GM19099 (cell line): ENCODE results near the gene CAPSL.

Experiments used
- POLR2A ChIP-seq: IDR thresholded peaks from 3 replicates; pipeline ENCODE4 v1.6.1; 2011; ENCODE audit warnings: low read depth; ENCODE audit not compliant: insufficient read length; ENCODE audit errors: extremely low read depth

The CAPSL gene

DNA sequence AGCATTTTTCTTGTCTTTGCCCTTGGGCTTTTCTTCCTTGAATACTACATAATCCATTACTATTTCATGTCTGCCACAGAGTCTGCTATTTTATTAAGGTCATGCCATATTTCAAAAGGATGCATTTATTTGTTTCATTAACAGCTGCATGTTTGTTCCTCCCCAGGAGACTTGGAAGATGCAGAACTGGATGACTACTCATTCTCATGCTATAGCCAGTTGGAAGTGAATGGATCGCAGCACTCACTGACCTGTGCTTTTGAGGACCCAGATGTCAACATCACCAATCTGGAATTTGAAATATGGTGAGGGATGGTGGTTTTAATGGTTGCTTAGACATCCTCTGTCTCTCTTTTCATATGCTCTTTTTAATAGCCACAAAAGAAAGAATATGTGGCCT lies 77.7 kb downstream of the CAPSL start:
- no peak for TF ChIP-seq POLR2A

DNA sequence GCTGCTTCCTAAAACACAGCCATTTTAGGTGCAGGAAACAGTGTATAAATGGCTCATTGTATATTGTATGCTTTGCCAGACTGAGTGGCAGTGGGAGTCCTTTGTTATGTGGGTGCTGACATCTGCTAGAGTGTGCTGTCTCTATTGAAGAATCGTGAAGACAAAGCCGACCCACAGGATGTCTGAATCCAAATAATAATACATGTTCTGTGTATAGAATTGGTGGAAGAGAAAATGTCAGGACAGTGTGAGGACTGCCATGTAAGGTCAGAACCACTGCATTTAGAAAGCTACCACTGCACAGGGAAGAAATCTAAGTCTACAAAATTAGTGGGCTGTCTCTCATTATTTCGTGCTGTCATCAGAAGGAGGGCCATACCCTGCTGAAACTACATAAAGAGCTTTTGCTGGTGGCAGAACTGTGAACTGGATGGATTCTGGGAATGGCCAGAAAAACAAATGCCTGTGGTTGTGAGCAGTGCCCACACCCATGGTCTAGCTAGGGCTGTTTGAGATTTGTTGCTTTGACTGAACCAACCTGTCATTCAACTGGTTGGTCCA lies 79.2 kb downstream of the CAPSL start:
- no peak for TF ChIP-seq POLR2A

DNA sequence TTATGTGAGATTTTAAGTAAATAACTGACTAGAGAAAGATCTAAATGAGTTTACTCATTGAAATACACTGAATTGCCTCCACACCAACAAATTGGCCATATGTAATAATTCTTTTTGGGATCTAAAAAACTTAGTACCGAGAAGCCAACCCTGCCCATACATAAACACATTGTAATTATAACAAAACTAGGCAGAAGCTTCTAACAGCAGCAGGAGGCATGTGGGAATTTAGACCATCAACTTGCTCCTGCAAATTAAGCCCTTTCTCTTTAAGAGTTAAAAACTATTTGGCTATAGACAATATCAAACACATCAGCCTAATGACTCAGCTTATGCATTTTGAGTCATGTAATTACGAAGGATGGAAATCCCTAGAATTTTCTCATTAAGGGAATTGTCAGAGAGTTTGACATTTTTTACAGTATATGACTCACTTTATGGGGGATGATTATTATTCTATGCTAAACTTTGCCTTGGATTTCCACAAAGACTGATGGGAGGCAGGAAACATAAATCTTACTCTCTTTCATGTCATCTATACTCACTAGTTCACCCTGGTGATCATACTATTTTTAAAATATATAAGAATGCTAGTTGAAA lies 80.7 kb downstream of the CAPSL start:
- no peak for TF ChIP-seq POLR2A

DNA sequence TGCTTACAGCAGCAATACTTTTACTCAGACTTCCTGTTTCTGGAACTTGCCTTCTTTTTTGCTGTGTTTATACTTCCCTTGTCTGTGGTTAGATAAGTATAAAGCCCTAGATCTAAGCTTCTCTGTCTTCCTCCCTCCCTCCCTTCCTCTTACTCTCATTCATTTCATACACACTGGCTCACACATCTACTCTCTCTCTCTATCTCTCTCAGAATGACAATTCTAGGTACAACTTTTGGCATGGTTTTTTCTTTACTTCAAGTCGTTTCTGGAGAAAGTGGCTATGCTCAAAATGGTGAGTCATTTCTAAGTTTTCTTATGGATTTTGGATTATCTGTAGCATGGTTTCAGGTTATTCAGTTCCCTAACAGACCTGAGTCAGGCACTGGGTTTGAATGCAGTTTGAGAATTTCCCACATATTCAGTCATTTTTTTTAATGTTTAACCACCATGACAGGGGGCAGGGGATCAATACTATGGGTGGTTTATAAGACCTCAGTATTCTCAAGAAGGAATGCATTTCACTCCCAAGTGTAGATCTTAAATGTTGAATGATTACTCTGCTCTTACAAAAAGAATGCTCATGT lies 81.6 kb downstream of the CAPSL start, which contains the start of gene IL7R:
IL7R (plus strand) TSS at position 127 of the 587 bp plus-strand sequence; CDS start at position 214, 87 bp downstream.
- no peak for TF ChIP-seq POLR2A

DNA sequence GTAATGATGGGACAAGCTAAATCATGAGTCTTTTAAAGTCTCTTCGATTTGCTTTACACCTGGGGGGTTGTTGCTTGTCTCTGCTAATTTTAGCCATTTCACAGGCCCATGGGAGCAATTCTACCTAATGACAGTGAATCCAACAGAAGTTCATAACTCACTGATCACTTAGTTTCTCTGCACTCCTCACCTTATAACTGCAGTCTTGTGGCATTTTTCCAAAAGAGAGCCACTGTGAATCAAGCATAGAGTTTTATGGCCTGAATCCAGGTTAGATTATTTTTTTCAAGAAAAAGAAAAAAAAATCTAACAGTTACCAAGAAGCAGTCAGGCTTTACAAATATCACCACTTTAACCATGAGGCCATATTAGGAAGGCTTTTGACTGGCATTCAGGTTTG lies 83.2 kb downstream of the CAPSL start:
- TF ChIP-seq POLR2A, result no peak
